Measurements from ENCODE around the gene TLK1. TPM values are rescaled to one million over a fixed set of nuclear protein-coding genes. Genes with fewer than 3 reads are reported as not detected.
A peak's percentile ranks its signal among the peaks of the same experiment; 100 is the strongest.

Gene TLK1
- polyA plus RNA-seq (2012; ENCODE audit: missing spikeins): 53.3 TPM

- FAIRE-seq (peak; percentile 75), DNase-seq (ENCODE audit: insufficient read length) (peak; percentile 56)
- TF ChIP-seq POLR2AphosphoS5 (IDR thresholded peaks at IDR 0.05; ENCODE audit: low read depth, low read length) (peak; percentile 52), TAF1 (IDR thresholded peaks at IDR 0.05; ENCODE audit: borderline replicate concordance, low read depth, low read length) (peak; percentile 13; the same call in 1 of the 2 replicates), POLR2A (IDR thresholded peaks at IDR 0.05; ENCODE audit: low read depth, low read length) (peak; percentile 75; the same call in 1 of the 2 replicates)
These were observed at the start of gene TLK1 for GRCh38 chr2:171160119-171160955. TSS of gene TLK1 (minus strand) at chr2:171160893. CDS start at chr2:171160428, 465 bp downstream.

GRCh38 chr2:171210216-171210863 is 49.6 kb upstream of the TLK1 start:
- TF ChIP-seq POLR2A (IDR thresholded peaks at IDR 0.05; ENCODE audit: low read depth, low read length): no peak
- TF ChIP-seq POLR2AphosphoS5 (IDR thresholded peaks at IDR 0.05; ENCODE audit: low read depth, low read length): no peak
- TF ChIP-seq TAF1 (IDR thresholded peaks at IDR 0.05; ENCODE audit: borderline replicate concordance, low read depth, low read length): no peak
- FAIRE-seq: peak; percentile 46
- no peak for DNase-seq (ENCODE audit: insufficient read length)

- no peak for FAIRE-seq
- TF ChIP-seq POLR2AphosphoS5 (IDR thresholded peaks at IDR 0.05; ENCODE audit: low read depth, low read length) (no peak), TAF1 (IDR thresholded peaks at IDR 0.05; ENCODE audit: borderline replicate concordance, low read depth, low read length) (no peak), POLR2A (IDR thresholded peaks at IDR 0.05; ENCODE audit: low read depth, low read length) (no peak)
- no peak for DNase-seq (ENCODE audit: insufficient read length)
These were observed 48.0 kb upstream of the TLK1 start for GRCh38 chr2:171208657-171209056.

DNA sequence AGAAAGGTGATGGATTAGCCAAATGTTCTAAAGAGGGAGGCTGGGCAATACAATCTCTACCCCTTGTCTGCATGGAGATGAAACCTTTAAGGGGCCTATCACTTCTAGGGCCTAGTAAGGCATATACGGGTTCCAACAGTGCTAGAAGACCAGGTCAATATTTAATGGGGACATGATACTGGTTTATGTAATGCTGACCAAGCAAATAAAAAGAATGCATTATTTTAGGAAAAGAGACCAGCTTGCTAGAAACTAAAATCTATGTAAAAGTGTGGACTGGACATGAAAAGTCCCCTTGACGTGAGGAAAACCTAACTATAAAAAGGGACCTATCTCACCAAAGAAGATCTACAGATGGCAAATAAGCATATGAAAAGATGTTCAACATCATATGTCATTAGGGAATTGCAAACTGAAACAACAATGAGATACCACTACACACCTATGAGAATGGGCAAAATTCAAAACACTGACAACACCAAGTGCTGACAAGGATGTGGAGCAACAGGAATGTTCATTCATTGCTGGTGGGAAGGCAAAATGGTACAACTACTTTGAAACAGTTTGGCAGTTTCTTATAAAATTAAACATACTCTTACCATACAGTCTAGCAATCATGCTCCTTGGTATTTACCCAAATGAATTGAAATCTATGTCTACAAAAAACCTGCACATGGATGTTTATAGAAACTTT is 45.9 kb upstream of the TLK1 start:
- FAIRE-seq: no peak
- no peak for DNase-seq (ENCODE audit: insufficient read length)
- no peak for TF ChIP-seq POLR2A (IDR thresholded peaks at IDR 0.05; ENCODE audit: low read depth, low read length)
- no peak for TF ChIP-seq POLR2AphosphoS5 (IDR thresholded peaks at IDR 0.05; ENCODE audit: low read depth, low read length)

DNA sequence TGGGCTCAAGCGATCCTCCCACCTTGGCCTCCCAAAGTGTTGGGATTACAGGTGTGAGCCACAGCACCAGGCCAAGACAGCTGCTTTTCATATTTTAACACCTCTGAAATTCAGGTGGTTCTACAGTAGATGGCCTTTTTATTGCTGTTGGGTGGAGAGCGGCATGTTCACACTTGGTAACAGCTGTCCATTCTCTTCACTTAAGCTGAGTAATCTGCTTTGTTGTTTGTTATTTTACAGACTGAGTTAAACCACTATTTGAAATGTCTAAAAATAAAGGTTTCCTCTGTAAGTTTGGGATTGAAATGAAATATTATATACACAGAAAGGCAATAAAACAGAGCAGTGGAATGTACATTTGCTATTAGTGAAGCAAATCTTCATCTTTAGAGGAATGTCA is 44.9 kb upstream of the TLK1 start:
- FAIRE-seq: no peak

GRCh38 chr2:171201767-171202166 is 41.1 kb upstream of the TLK1 start:
- TF ChIP-seq POLR2AphosphoS5 (IDR thresholded peaks at IDR 0.05; ENCODE audit: low read depth, low read length): no peak
- no peak for TF ChIP-seq TAF1 (IDR thresholded peaks at IDR 0.05; ENCODE audit: borderline replicate concordance, low read depth, low read length)
- TF ChIP-seq POLR2A (IDR thresholded peaks at IDR 0.05; ENCODE audit: low read depth, low read length): no peak
- no peak for FAIRE-seq
- DNase-seq (ENCODE audit: insufficient read length): no peak

More for the DNA sequence above, 44.9 kb upstream of the TLK1 start:
- DNase-seq (ENCODE audit: insufficient read length): no peak
- TF ChIP-seq POLR2AphosphoS5 (IDR thresholded peaks at IDR 0.05; ENCODE audit: low read depth, low read length) (no peak), POLR2A (IDR thresholded peaks at IDR 0.05; ENCODE audit: low read depth, low read length) (no peak), TAF1 (IDR thresholded peaks at IDR 0.05; ENCODE audit: borderline replicate concordance, low read depth, low read length) (no peak)

GRCh38 chr2:171201271-171201670 is 40.6 kb upstream of the TLK1 start:
- FAIRE-seq (no peak), DNase-seq (ENCODE audit: insufficient read length) (no peak)
- no peak for TF ChIP-seq POLR2A (IDR thresholded peaks at IDR 0.05; ENCODE audit: low read depth, low read length)
- no peak for TF ChIP-seq TAF1 (IDR thresholded peaks at IDR 0.05; ENCODE audit: borderline replicate concordance, low read depth, low read length)
- TF ChIP-seq POLR2AphosphoS5 (IDR thresholded peaks at IDR 0.05; ENCODE audit: low read depth, low read length): no peak

DNA sequence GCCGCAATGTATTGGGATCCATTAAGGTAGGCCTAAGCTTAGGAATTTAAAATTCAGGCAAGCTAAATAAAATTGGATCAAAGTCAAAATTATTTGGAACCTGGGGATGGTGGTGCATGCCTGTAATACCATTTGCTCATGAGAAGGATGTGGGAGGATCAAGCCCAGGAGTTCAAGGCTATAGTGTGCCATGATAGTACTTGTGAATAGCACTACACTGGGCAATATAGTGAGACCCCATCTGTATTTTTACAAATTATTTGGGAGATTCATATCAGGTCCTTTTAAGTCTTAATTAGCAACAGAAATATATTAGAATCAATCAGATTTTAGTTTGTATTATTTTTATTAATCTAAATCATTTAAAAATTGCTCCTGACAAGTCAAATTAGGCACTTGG is 39.8 kb upstream of the TLK1 start:
- TF ChIP-seq TAF1 (IDR thresholded peaks at IDR 0.05; ENCODE audit: borderline replicate concordance, low read depth, low read length) (no peak), POLR2A (IDR thresholded peaks at IDR 0.05; ENCODE audit: low read depth, low read length) (no peak), POLR2AphosphoS5 (IDR thresholded peaks at IDR 0.05; ENCODE audit: low read depth, low read length) (no peak)
- DNase-seq (ENCODE audit: insufficient read length) (no peak), FAIRE-seq (no peak)

- FAIRE-seq (no peak), DNase-seq (ENCODE audit: insufficient read length) (no peak)
- TF ChIP-seq POLR2A (IDR thresholded peaks at IDR 0.05; ENCODE audit: low read depth, low read length): no peak
- no peak for TF ChIP-seq POLR2AphosphoS5 (IDR thresholded peaks at IDR 0.05; ENCODE audit: low read depth, low read length)
- no peak for TF ChIP-seq TAF1 (IDR thresholded peaks at IDR 0.05; ENCODE audit: borderline replicate concordance, low read depth, low read length)
These were observed 30.3 kb upstream of the TLK1 start for GRCh38 chr2:171191021-171191420.

DNA sequence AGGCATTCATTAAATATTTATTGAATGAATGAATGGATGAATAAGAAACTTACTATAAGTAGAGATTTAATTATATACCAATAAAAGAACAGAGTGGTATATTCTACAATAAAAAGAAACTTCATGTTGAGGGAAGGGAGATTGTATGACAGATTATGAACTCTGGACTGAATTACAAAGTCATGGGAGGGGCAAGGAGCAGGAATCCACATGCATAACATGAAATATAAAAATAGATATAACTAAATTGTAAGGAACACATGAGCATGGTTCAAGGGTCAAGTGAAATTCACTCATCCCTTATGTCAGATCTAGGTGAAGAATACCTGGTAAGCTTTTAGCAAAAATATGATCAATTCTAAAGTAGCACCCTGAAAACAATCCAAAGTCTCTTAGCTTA is 27.1 kb upstream of the TLK1 start:
- DNase-seq (ENCODE audit: insufficient read length): no peak
- no peak for FAIRE-seq
- no peak for TF ChIP-seq POLR2A (IDR thresholded peaks at IDR 0.05; ENCODE audit: low read depth, low read length)
- no peak for TF ChIP-seq TAF1 (IDR thresholded peaks at IDR 0.05; ENCODE audit: borderline replicate concordance, low read depth, low read length)
- TF ChIP-seq POLR2AphosphoS5 (IDR thresholded peaks at IDR 0.05; ENCODE audit: low read depth, low read length): no peak

DNA sequence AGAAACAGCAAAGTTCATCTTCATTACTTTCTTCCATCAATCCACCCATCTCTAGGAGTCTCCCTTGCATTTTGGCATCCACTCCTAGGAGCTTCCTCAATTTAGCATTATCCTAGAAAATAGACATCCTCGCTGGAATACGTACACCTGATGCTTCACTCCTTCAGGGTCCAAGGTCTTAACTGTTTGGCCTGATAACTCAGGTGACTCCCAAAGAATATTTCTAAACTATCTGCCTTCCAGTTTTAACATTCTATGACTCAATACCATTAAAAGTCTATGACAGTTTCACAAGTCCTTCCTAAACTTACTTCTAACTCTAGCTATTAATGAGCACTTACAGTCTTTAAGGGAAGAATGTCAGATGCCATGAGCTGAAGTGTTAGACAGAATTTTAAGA is 26.5 kb upstream of the TLK1 start:
- TF ChIP-seq POLR2A (IDR thresholded peaks at IDR 0.05; ENCODE audit: low read depth, low read length) (no peak), POLR2AphosphoS5 (IDR thresholded peaks at IDR 0.05; ENCODE audit: low read depth, low read length) (no peak), TAF1 (IDR thresholded peaks at IDR 0.05; ENCODE audit: borderline replicate concordance, low read depth, low read length) (no peak)
- FAIRE-seq: no peak

More for the DNA sequence above, 26.5 kb upstream of the TLK1 start:
- no peak for DNase-seq (ENCODE audit: insufficient read length)
